NOMO-1 treated with dmso at 0.1 percent for 144 hours (cell line): ENCODE data around the gene FBXO3.

Source experiments
- DNase-seq: peaks from one replicate; lab custom pipeline; 2025; ENCODE audit not compliant: unreplicated experiment; lab: John Stamatoyannopoulos, UW

FBXO3 gene

GRCh38 chr11:33703234-33703633, 71.1 kb downstream of the FBXO3 start:
- no peak for DNase-seq

GRCh38 chr11:33701302-33702230, 72.8 kb downstream of the FBXO3 start:
- no peak for DNase-seq

- peak; percentile 67 for DNase-seq
These were observed 73.6 kb downstream of the FBXO3 start, which contains the start of gene C11orf91 for GRCh38 chr11:33700502-33701271. TSS of gene C11orf91 (minus strand) at chr11:33700826. CDS start at chr11:33700740, 86 bp downstream.

DNA sequence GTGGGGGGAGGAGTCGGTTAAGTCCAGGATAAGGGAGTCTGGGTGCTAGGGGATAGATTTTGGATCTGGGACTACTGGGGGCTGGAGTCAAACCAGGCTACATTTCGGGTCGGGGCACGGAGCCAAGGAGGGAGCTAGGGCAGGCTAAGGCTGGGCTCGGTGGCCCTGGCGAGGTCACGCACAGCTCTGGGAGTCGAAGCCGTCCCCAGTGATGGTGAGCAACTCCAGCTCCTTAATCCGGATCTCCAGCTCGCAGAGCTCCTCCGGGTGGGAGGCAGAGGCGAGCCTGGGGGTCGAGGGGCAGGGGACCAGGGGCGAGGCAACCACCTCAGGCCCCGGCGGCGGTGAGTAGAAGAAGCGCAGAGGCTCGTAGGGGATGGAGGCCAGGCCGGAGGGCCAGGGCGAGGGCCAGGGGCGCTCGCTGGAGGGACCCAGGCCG, 74.2 kb downstream of the FBXO3 start:
- DNase-seq, result no peak

GRCh38 chr11:33699515-33700062, 74.7 kb downstream of the FBXO3 start:
- no peak for DNase-seq

GRCh38 chr11:33698921-33699320, 75.4 kb downstream of the FBXO3 start:
- no peak for DNase-seq

DNA sequence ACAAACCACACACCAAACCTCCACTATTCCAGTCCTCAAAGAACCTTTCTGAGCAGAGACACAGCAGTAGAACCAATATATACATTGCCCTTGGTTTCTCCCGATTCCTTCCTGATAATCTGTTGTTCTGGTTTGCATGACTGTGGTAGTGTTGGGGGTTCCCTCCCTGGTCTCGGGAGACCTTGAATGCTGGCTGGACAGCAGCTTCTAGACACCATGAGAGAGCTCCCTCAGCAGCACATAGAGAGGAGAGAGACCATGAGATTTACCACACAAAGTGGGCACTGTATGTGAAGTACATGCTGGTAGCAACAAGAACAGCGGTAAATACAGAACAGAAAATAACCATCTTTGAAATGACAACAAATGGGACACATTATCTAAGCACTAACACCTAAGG, 76.3 kb downstream of the FBXO3 start:
- DNase-seq, result no peak

- no peak for DNase-seq
These were observed 77.2 kb downstream of the FBXO3 start for GRCh38 chr11:33696931-33697638.

GRCh38 chr11:33696411-33696810, 77.9 kb downstream of the FBXO3 start:
- no peak for DNase-seq

DNA sequence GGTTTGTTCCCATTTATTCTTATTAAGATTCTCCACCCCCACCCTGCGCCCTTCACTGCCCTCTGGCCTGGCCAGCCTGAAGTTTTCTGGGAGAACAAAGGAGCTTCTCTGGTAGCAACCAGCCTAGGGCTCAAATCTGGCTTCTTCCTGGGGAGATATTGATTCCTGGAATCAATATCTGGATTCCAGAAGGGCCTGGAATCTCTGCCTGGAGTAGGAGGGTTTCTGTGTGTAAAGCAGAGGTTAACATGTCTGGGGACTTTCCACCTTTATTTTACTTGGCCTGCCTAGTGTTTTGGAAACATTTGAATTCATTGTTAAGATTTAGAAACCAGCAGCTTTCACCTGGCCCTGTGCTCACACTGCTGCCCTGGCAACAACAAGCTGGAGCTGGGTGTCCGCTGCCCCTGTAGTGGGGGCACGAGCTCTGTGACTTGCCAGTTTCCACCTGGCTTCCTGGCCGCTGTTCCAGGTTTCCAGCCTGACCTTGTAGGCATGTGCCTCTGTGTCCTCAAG, 79.2 kb downstream of the FBXO3 start:
- DNase-seq, result no peak

- no peak for DNase-seq
These were observed 79.8 kb downstream of the FBXO3 start for GRCh38 chr11:33694346-33695050.

DNA sequence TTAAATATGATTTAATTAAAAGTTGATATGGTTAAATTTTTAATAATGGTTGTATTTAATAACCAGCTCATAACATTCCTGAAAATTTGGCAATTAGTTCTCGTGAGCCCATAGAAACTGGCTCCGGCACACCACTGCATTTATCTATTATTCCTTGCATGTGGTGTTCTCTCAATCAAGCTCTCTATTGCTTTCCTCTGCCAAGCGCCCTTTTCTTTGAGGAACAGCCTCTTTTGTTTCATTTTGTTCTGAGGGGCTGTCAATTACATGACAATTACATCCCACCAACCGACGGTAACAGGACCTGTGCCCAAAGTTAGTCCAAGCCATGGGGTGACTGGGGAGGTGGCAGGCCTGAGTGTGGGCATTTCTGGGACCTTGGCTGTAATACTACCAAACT, 81.8 kb downstream of the FBXO3 start:
- DNase-seq, result no peak

GRCh38 chr11:33692013-33692504, 82.3 kb downstream of the FBXO3 start:
- DNase-seq, result no peak

DNA sequence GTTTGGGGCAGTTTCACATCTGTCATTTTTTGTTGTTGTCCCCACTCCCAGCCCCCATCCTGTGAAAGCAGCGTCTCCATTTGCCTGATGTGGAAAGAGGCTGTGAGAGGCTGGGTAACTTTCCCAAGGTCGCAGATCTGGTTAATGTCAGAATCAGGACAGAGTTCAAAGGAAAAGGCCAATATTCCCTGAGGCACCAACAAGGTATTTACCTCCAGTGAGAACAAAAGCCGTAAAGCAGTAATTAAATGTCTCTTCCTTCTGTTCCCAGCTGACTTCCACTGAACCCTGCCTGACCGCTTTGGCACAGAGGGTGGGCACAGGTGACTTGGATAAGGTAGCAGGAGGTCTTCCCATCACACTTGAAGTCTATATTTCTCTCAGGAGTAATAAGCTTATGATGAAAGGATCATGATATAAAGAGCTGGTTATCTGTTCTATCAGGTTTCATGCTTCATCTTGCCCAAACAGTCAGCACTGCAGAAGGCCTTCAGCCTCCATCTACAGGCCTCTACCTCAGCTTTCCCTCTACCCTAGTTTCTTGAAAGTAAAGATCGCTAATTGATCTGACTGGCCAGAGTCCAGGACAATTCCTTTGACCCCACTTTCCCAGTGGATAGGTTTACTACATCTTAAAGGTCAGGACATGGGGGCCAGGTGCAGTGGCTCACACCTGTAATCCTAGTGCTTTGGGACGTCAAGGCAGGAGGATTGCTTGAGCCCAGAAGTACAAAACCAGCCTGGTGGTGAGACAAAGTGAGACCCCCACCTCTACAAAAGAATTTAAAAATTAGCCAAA, 83.1 kb downstream of the FBXO3 start:
- DNase-seq, result no peak
